ENCODE measurements around the gene ZC3H7B. TPM values are rescaled to one million over a fixed set of nuclear protein-coding genes. Genes with fewer than 3 reads are reported as not detected.
A peak's percentile ranks its signal among the peaks of the same experiment; 100 is the strongest.

The ZC3H7B gene
- total RNA-seq, 2 experiments from 2014 or later = 29.5 to 32.7 TPM

GRCh38 chr22:41302811-41303210 lies 1.5 kb downstream of the ZC3H7B start:
- intact Hi-C loops (cut with DNase I, micrococcal nuclease) = loop anchor here (5.0 kb wide), 3 partner anchors 79 to 211 kb away; partner anchors contain the start of genes EP300 (in 1 of the 2), L3MBTL2 (in 1 of the 2) and TEF (in 1 of the 2)
- TF ChIP-seq, protein P1, sequence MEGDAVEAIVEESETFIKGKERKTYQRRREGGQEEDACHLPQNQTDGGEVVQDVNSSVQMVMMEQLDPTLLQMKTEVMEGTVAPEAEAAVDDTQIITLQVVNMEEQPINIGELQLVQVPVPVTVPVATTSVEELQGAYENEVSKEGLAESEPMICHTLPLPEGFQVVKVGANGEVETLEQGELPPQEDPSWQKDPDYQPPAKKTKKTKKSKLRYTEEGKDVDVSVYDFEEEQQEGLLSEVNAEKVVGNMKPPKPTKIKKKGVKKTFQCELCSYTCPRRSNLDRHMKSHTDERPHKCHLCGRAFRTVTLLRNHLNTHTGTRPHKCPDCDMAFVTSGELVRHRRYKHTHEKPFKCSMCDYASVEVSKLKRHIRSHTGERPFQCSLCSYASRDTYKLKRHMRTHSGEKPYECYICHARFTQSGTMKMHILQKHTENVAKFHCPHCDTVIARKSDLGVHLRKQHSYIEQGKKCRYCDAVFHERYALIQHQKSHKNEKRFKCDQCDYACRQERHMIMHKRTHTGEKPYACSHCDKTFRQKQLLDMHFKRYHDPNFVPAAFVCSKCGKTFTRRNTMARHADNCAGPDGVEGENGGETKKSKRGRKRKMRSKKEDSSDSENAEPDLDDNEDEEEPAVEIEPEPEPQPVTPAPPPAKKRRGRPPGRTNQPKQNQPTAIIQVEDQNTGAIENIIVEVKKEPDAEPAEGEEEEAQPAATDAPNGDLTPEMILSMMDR (IDR thresholded peaks at IDR 0.05) = no peak
- ChIA-PET POLR2A (interaction anchor here (1.4 to 4.3 kb wide), 4 partner anchors 17 to 352 kb away, joined by 3 to 170 read pairs (median 21); partner anchors contain the start of genes RANGAP1, RBX1 and TEF), CTCF (interaction anchor here (1.5 to 2.2 kb wide), 2 partner anchors 17 to 65 kb away, joined by 3 to 34 read pairs; partner anchors contain the start of gene RANGAP1)
- peak overlapping the region; percentile 89 for H3K4me3 Mint-ChIP-seq
- DNase-seq (no peak), ATAC-seq (ENCODE audit: poor library complexity) (no peak)
- Histone ChIP-seq H3K4me1 (ENCODE audit: insufficient read depth, low read length) (peaks cover 39% of the 10 kb centered on the region), H3K9me3 (ENCODE audit: control insufficient read depth in 1 of 2, insufficient read depth in 1 of 2, low read length in 2 of 2) (no peaks in the 10 kb centered on the region), H3K27ac (ENCODE audit: low read depth in 1 of 2, low read length in 2 of 2) (peak overlapping the region; percentile 55 to 56), H3K27me3 (ENCODE audit: control insufficient read depth in 1 of 2, insufficient read depth in 2 of 2, low read length in 2 of 2) (no peaks in the 10 kb centered on the region), H3K36me3 (ENCODE audit: insufficient read depth, low read length) (peaks cover 10% of the 10 kb centered on the region), H3K4me3 (ENCODE audit: low read length) (peak overlapping the region; percentile 97)
- peaks cover 23% of the 10 kb centered on the region for H3K36me3 Mint-ChIP-seq (ENCODE audit: low read depth)
- H3K4me1 Mint-ChIP-seq (ENCODE audit: low read depth) = peaks cover 40% of the 10 kb centered on the region
- no peaks in the 10 kb centered on the region for H3K9me3 Mint-ChIP-seq
- peak overlapping the region; percentile 79 for H3K27ac Mint-ChIP-seq
- H3K27me3 Mint-ChIP-seq = no peaks in the 10 kb centered on the region

- no peaks in the 10 kb centered on the region for H3K27me3 Mint-ChIP-seq
- H3K4me3 ChIP-seq (ENCODE audit: low read length) = no peak overlapping the region
- H3K27ac Mint-ChIP-seq = peak overlapping the region; percentile 30
- no peak for DNase-seq
- no peak overlapping the region for H3K27ac ChIP-seq (ENCODE audit: low read depth in 1 of 2, low read length in 2 of 2)
- H3K9me3 ChIP-seq (ENCODE audit: control insufficient read depth in 1 of 2, insufficient read depth in 1 of 2, low read length in 2 of 2) = no peaks in the 10 kb centered on the region
- ChIA-PET CTCF (no interaction called here), POLR2A (no interaction called here)
- H3K36me3 Mint-ChIP-seq (ENCODE audit: low read depth) = peaks cover 29% of the 10 kb centered on the region
- H3K4me1 Mint-ChIP-seq (ENCODE audit: low read depth) = peaks cover 46% of the 10 kb centered on the region
- H3K4me3 Mint-ChIP-seq = peak overlapping the region; percentile 59
- H3K36me3 ChIP-seq (ENCODE audit: insufficient read depth, low read length) = peaks cover 22% of the 10 kb centered on the region
- ATAC-seq (ENCODE audit: poor library complexity) = no peak
- H3K4me1 ChIP-seq (ENCODE audit: insufficient read depth, low read length) = peaks cover 37% of the 10 kb centered on the region
- H3K27me3 ChIP-seq (ENCODE audit: control insufficient read depth in 1 of 2, insufficient read depth in 2 of 2, low read length in 2 of 2) = no peaks in the 10 kb centered on the region
- H3K9me3 Mint-ChIP-seq = no peaks in the 10 kb centered on the region
- intact Hi-C loops (cut with DNase I, micrococcal nuclease) = no loop called here
- TF ChIP-seq, protein P1 (IDR thresholded peaks at IDR 0.05) = no peak
These were observed 4.3 kb downstream of the ZC3H7B start for GRCh38 chr22:41305646-41306045.

DNA sequence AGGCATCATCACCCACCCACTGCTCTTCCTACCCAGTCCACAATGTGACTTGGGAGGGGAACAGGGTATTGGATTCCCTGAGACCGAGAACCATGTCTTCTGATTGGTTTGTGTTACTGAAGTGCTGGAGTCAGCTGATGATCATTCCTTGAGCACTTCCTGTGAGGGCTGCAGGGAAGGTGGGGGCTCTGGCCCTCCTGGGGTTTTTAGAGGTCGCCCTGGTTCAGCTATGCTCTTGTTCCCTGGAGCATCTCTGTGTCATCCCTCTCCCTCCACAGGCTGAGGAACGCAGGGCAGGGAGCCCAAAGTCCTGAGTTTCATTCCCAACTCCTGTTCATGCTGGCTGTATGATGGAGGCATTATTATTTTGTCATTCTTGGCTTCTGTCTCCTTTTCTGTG lies 6.7 kb downstream of the ZC3H7B start:
- TF ChIP-seq, protein P1 (IDR thresholded peaks at IDR 0.05) = no peak
- H3K36me3 ChIP-seq (ENCODE audit: insufficient read depth, low read length) = peaks cover 22% of the 10 kb centered on the region
- Mint-ChIP-seq H3K36me3 (ENCODE audit: low read depth) (peaks cover 27% of the 10 kb centered on the region), H3K4me3 (no peak overlapping the region), H3K4me1 (ENCODE audit: low read depth) (peaks cover 43% of the 10 kb centered on the region), H3K27me3 (no peaks in the 10 kb centered on the region), H3K27ac (no peak overlapping the region), H3K9me3 (no peaks in the 10 kb centered on the region)
- ChIA-PET POLR2A (interaction anchor here (2.0 kb wide), 1 partner anchor 22 kb away, joined by 11 read pairs; the partner anchor contains the start of gene RANGAP1), CTCF (no interaction called here)
- H3K27me3 ChIP-seq (ENCODE audit: control insufficient read depth in 1 of 2, insufficient read depth in 2 of 2, low read length in 2 of 2) = no peaks in the 10 kb centered on the region
- intact Hi-C loops (cut with DNase I, micrococcal nuclease) = no loop called here
- H3K4me3 ChIP-seq (ENCODE audit: low read length) = no peak overlapping the region
- ATAC-seq (ENCODE audit: poor library complexity) = no peak
- DNase-seq = no peak
- no peaks in the 10 kb centered on the region for H3K9me3 ChIP-seq (ENCODE audit: control insufficient read depth in 1 of 2, insufficient read depth in 1 of 2, low read length in 2 of 2)
- H3K4me1 ChIP-seq (ENCODE audit: insufficient read depth, low read length) = peaks cover 25% of the 10 kb centered on the region
- H3K27ac ChIP-seq (ENCODE audit: low read depth in 1 of 2, low read length in 2 of 2) = no peak overlapping the region

Data from CD4-positive, alpha-beta T cell (primary cell).